ENCODE data around the gene MCOLN1. TPM values are rescaled to one million over a fixed set of nuclear protein-coding genes. Genes with fewer than 3 reads are reported as not detected.
A peak's percentile ranks its signal among the peaks of the same experiment; 100 is the strongest.

MCOLN1 gene
- total and polyA plus RNA-seq, 2 experiments from 2014 or later, result 7.2 to 16.1 TPM

- Histone ChIP-seq H2AFZ (no peak overlapping the region), H3K4me2 (no peak overlapping the region), H3K79me2 (replicated peaks; ENCODE audit: insufficient read depth) (no peaks in the 10 kb centered on the region), H3F3A (replicated peaks; ENCODE audit: low read depth) (no peaks in the 10 kb centered on the region), H3K4me1 (ENCODE audit: insufficient read depth) (no peaks in the 10 kb centered on the region), H3K4me3 (no peak overlapping the region), H3K27ac (ENCODE audit: low read depth) (no peak overlapping the region), H3K9me2 (ENCODE audit: insufficient read depth) (no peaks in the 10 kb centered on the region), H4K20me1 (replicated peaks; ENCODE audit: insufficient read depth) (no peaks in the 10 kb centered on the region), H3K27me3 (ENCODE audit: insufficient read depth) (no peaks in the 10 kb centered on the region), H3K36me3 (ENCODE audit: insufficient read depth) (no peaks in the 10 kb centered on the region)
- DNase-seq (ENCODE audit: low spot score), result no peak
- ATAC-seq, result no peak
- H3K27me3 Mint-ChIP-seq (ENCODE audit: insufficient read depth, low read depth, poor library complexity), result peaks cover 6% of the 10 kb centered on the region
- no peaks in the 10 kb centered on the region for H3K9me3 Mint-ChIP-seq
- no peaks in the 10 kb centered on the region for H3K4me1 Mint-ChIP-seq
- no peaks in the 10 kb centered on the region for H3K36me3 Mint-ChIP-seq (ENCODE audit: low read depth)
- H3K4me3 Mint-ChIP-seq, result no peak overlapping the region
- TF ChIP-seq STAT1 (IDR thresholded peaks at IDR 0.05; ENCODE audit: unreplicated experiment), result no peak
- TF ChIP-seq ZNF462 (CRISPR knock-in tag; IDR thresholded peaks at IDR 0.05), result no peak
- TF ChIP-seq POLR2AphosphoS5 (IDR thresholded peaks at IDR 0.05; ENCODE audit: low read depth), result no peak
- no peak for TF ChIP-seq CTCF (conservative IDR thresholded peaks at IDR 0.05; ENCODE audit: low read depth in 2 of 2)
- no peak overlapping the region for H3K27ac Mint-ChIP-seq
These were observed 56.8 kb downstream of the MCOLN1 start for GRCh38 chr19:7579182-7579581.

- Mint-ChIP-seq H3K27me3 (ENCODE audit: insufficient read depth, low read depth, poor library complexity) (peaks cover 9% of the 10 kb centered on the region), H3K36me3 (ENCODE audit: low read depth) (no peaks in the 10 kb centered on the region), H3K4me3 (no peak overlapping the region), H3K4me1 (no peaks in the 10 kb centered on the region), H3K9me3 (no peaks in the 10 kb centered on the region), H3K27ac (no peak overlapping the region)
- no peaks in the 10 kb centered on the region for H3F3A ChIP-seq (replicated peaks; ENCODE audit: low read depth)
- H3K27me3 ChIP-seq (ENCODE audit: insufficient read depth), result no peaks in the 10 kb centered on the region
- no peaks in the 10 kb centered on the region for H3K36me3 ChIP-seq (ENCODE audit: insufficient read depth)
- H2AFZ ChIP-seq, result no peak overlapping the region
- no peaks in the 10 kb centered on the region for H3K79me2 ChIP-seq (replicated peaks; ENCODE audit: insufficient read depth)
- DNase-seq (ENCODE audit: low spot score), result no peak
- TF ChIP-seq CTCF (conservative IDR thresholded peaks at IDR 0.05; ENCODE audit: low read depth in 2 of 2) (no peak), ETS1 (IDR thresholded peaks at IDR 0.05) (no peak), CREB1 (CRISPR knock-in tag; IDR thresholded peaks at IDR 0.05; ENCODE audit: low read depth) (no peak), NANOG (IDR thresholded peaks at IDR 0.05; ENCODE audit: borderline replicate concordance) (no peak), JUNB (IDR thresholded peaks at IDR 0.05; ENCODE audit: unreplicated experiment) (no peak), ZNF114 (CRISPR knock-in tag; IDR thresholded peaks at IDR 0.05) (no peak), POLR2AphosphoS5 (IDR thresholded peaks at IDR 0.05; ENCODE audit: low read depth) (no peak)
- ATAC-seq, result peak; percentile 48; the same call in 2 of the 3 replicates
- H3K27ac ChIP-seq (ENCODE audit: low read depth), result no peak overlapping the region
- H3K4me3 ChIP-seq, result no peak overlapping the region
- no peaks in the 10 kb centered on the region for H4K20me1 ChIP-seq (replicated peaks; ENCODE audit: insufficient read depth)
- H3K9me2 ChIP-seq (ENCODE audit: insufficient read depth), result no peaks in the 10 kb centered on the region
- no peaks in the 10 kb centered on the region for H3K4me1 ChIP-seq (ENCODE audit: insufficient read depth)
- H3K4me2 ChIP-seq, result no peak overlapping the region
These were observed 60.0 kb downstream of the MCOLN1 start for GRCh38 chr19:7582446-7582845.

Measured in GM23338 (cell line).